GM23248 (cell line): Measurements from ENCODE around the gene KIF23. TPM values are rescaled to one million over a fixed set of nuclear protein-coding genes. Genes with fewer than 3 reads are reported as not detected.
"Not testable (repeated sequence)": the region's sequence is repeated elsewhere in the genome, so short reads cannot be mapped to it uniquely, and the experiment has no call there.

ENCODE experiments used
- DNase-seq: peaks from one replicate; pipeline ENCODE4 v3.0.0-alpha.2; 2015
- H2AFZ ChIP-seq: fragments of 200-600 bp; sonication (generic); 2 replicates; pipeline ENCODE4 v1.6.1; 2016; ENCODE audit warnings: antibody characterized with exemption
- H3F3A ChIP-seq: fragments of 200-600 bp; sonication (generic); 2 replicates; pipeline ENCODE4 v1.6.1; 2016; ENCODE audit warnings: mild to moderate bottlenecking, antibody characterized with exemption, mixed run types; ENCODE audit not compliant: insufficient read depth
- H3K27ac ChIP-seq: fragments of 200-600 bp; sonication (generic); 2 replicates; pipeline ENCODE4 v1.5.1; 2016; ENCODE audit warnings: mild to moderate bottlenecking
- H3K27me3 ChIP-seq: fragments of 200-600 bp; sonication (generic); replicated peaks from 2 replicates; pipeline ENCODE4 v1.6.1; 2016; ENCODE audit warnings: mild to moderate bottlenecking; ENCODE audit not compliant: insufficient read depth
- H3K36me3 ChIP-seq: fragments of 200-600 bp; sonication (generic); 2 replicates; pipeline ENCODE4 v1.6.1; 2016; ENCODE audit warnings: low read depth, mild to moderate bottlenecking
- H3K4me1 ChIP-seq: fragments of 200-600 bp; sonication (generic); 2 replicates; pipeline ENCODE4 v1.6.1; 2016; ENCODE audit warnings: mild to moderate bottlenecking; ENCODE audit not compliant: insufficient read depth
- H3K4me2 ChIP-seq: fragments of 200-600 bp; sonication (generic); one replicate; pipeline ENCODE4 v1.6.1; 2016; ENCODE audit warnings: mild to moderate bottlenecking; ENCODE audit not compliant: unreplicated experiment
- H3K4me3 ChIP-seq: fragments of 200-600 bp; sonication (generic); 2 replicates; pipeline ENCODE4 v1.5.1; 2016; ENCODE audit warnings: mild to moderate bottlenecking
- H3K79me2 ChIP-seq: fragments of 200-600 bp; sonication (generic); 2 replicates; pipeline ENCODE4 v1.6.1; 2016; ENCODE audit warnings: mild to moderate bottlenecking; ENCODE audit not compliant: insufficient read depth
- H3K9ac ChIP-seq: fragments of 200-600 bp; sonication (generic); 2 replicates; pipeline ENCODE4 v1.6.1; 2016; ENCODE audit warnings: mild to moderate bottlenecking
- H3K9me2 ChIP-seq: fragments of 200-600 bp; sonication (generic); 2 replicates; pipeline ENCODE4 v1.6.1; 2016; ENCODE audit warnings: mixed run types, mild to moderate bottlenecking, moderate library complexity; ENCODE audit not compliant: insufficient read depth
- H3K9me3 ChIP-seq: fragments of 200-600 bp; sonication (generic); one replicate; pipeline ENCODE4 v1.6.1; 2017; ENCODE audit warnings: low read depth
- H4K20me1 ChIP-seq: fragments of 200-600 bp; sonication (generic); 2 replicates; pipeline ENCODE4 v1.6.0; 2016; ENCODE audit not compliant: insufficient read depth
- EZH2 ChIP-seq: fragments of 200-600 bp; sonication (generic); IDR thresholded peaks from 2 replicates; pipeline ENCODE4 v1.6.1; 2018; ENCODE audit warnings: antibody characterized with exemption, mild to moderate bottlenecking; ENCODE audit not compliant: insufficient read depth, poor library complexity, severe bottlenecking
- EZH2phosphoT487 ChIP-seq: fragments of 200-600 bp; sonication (generic); IDR thresholded peaks from 2 replicates; pipeline ENCODE4 v1.6.1; 2018; ENCODE audit warnings: antibody characterized with exemption, moderate library complexity, mild to moderate bottlenecking, low read depth; ENCODE audit not compliant: insufficient read depth
- WGBS, 2 experiments: methylation state at CpG; one replicate each; pipeline ENCODE4 v1.1.6; 2015 to 2017; ENCODE audit warnings: low lambda C conversion rate in 2 of 2, low coverage in 1 of 2; ENCODE audit errors: missing lambda C conversion rate in 2 of 2; 5-methylcytosine and 5-hydroxymethylcytosine counted together
- in situ Hi-C: fragments of 300-500 bp; cut with MboI; formaldehyde crosslinking; loops from 2 replicates; pipeline ENCODE4 v1.15.0; 2020
- polyA plus RNA-seq: library from polyadenylated mRNA; unstranded; fragments of >200 nt; fragmentation: Nextera tagmentation; extraction: Ambion mirVana; gene quantifications from 2 replicates; pipeline ENCODE4 v1.2.1, GENCODE V29; 2016
- total RNA-seq: library from RNA; depleted of rRNA; stranded (reverse); fragments of >200 nt; shearing (Covaris generic); gene quantifications from 2 replicates; pipeline ENCODE4 v1.2.3, GENCODE V29; 2014

Gene KIF23
- total and polyA plus RNA-seq, 2 experiments from 2014 or later, result 28.8 to 29.4 TPM

DNA sequence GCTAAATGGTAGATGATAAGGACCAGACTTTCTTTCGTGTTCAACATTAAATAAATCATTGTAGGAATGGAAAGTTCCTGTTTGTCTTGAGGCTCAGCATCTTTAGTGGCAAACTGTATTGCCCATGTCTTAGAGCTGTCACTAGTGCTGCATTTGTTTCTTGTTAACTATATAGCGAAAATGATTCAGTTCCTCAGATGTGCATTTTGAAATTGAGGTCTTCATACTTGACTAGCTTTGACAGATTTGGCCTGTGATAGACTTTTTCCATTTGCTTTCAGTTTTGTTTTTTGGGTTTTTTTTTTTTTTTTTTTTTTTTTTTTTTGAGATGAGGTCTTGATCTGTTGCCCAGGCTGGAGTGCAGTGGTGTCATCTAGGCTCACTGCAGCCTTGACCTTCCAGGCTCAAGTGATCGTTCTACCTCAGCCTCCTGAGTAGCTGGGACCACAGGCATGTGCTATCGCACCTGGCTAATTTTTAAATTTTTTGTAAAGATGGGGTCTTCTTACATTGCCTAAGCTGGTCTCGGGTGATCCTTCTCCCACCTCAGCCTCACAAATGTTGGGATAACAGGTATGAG, 29.0 kb downstream of the KIF23 start:
- Histone ChIP-seq H3K4me2 (no peak overlapping the region), H3K36me3 (peaks cover 23% of the 10 kb centered on the region), H3K27me3 (no peaks in the 10 kb centered on the region), H3K9me2 (no peaks in the 10 kb centered on the region), H4K20me1 (no peaks in the 10 kb centered on the region), H3K9me3 (no peaks in the 10 kb centered on the region), H3K79me2 (peaks cover 4% of the 10 kb centered on the region; the same call in 1 of the 2 replicates), H3K4me3 (no peak overlapping the region), H3K27ac (no peak overlapping the region), H3K4me1 (no peaks in the 10 kb centered on the region), H3F3A (peaks cover 3% of the 10 kb centered on the region; the same call in 1 of the 2 replicates), H3K9ac (no peak overlapping the region), H2AFZ (no peak overlapping the region)
- no peak for DNase-seq
- 88 to 91% methylated on average over 5 of the region's 5 CpGs for WGBS, 2 experiments
- TF ChIP-seq EZH2 (no peak), EZH2phosphoT487 (no peak)
- in situ Hi-C loops, result no loop called here

DNA sequence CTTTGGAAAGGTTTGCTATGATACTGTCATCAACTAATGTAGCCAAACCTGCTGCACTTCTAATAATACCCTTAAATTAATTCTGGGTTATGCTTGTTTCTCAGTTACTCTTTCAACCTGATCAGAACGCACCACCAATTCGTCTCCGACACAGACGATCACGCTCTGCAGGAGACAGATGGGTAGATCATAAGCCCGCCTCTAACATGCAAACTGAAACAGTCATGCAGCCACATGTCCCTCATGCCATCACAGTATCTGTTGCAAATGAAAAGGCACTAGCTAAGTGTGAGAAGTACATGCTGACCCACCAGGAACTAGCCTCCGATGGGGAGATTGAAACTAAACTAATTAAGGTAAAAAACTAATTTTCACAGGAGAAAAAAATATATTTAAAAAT, 30.5 kb downstream of the KIF23 start:
- Histone ChIP-seq H3K27ac (no peak overlapping the region), H3F3A (no peaks in the 10 kb centered on the region), H4K20me1 (no peaks in the 10 kb centered on the region), H3K9me2 (no peaks in the 10 kb centered on the region), H3K36me3 (peaks cover 25% of the 10 kb centered on the region), H3K4me3 (no peak overlapping the region), H3K9ac (no peak overlapping the region), H3K27me3 (no peaks in the 10 kb centered on the region), H3K4me2 (no peak overlapping the region), H3K9me3 (no peaks in the 10 kb centered on the region), H3K4me1 (no peaks in the 10 kb centered on the region), H3K79me2 (peaks cover 4% of the 10 kb centered on the region; the same call in 1 of the 2 replicates), H2AFZ (no peak overlapping the region)
- WGBS, 2 experiments, result 94 to 96% methylated on average over 7 of the region's 7 CpGs
- in situ Hi-C loops, result no loop called here
- TF ChIP-seq EZH2 (no peak), EZH2phosphoT487 (no peak)
- no peak for DNase-seq

DNA sequence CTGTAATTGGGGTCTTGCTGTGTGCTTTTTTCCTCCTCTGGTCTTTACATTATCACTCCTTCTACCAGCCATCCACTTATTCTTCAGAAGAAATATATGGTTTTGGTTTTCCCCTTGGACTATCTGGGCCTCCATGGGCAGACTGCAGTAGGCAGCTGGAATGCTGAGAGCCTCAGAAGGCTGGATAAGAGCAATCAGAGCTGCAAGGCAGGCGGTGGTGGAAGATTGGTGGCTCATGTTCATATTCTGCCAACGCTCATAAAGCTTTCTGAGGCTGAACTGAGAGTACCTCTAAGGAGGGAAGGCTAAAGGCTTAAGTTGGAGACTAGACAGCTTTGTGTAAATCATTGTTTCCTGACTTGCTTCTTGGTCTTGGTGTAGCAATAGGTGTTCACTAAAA, 32.8 kb downstream of the KIF23 start:
- TF ChIP-seq EZH2phosphoT487 (no peak), EZH2 (no peak)
- Histone ChIP-seq H3K9me2 (no peaks in the 10 kb centered on the region), H3K9ac (no peak overlapping the region), H4K20me1 (no peaks in the 10 kb centered on the region), H3K79me2 (peaks cover 4% of the 10 kb centered on the region; the same call in 1 of the 2 replicates), H3K4me1 (peaks cover 2% of the 10 kb centered on the region; the same call in 1 of the 2 replicates), H3K36me3 (peaks cover 25% of the 10 kb centered on the region), H3K4me2 (no peak overlapping the region), H3K9me3 (no peaks in the 10 kb centered on the region), H3F3A (peaks cover 13% of the 10 kb centered on the region), H3K4me3 (no peak overlapping the region), H2AFZ (no peak overlapping the region), H3K27ac (no peak overlapping the region), H3K27me3 (no peaks in the 10 kb centered on the region)
- in situ Hi-C loops, result no loop called here
- DNase-seq, result no peak
- WGBS, 2 experiments, result 79 to 81% methylated on average over 2 of the region's 2 CpGs

DNA sequence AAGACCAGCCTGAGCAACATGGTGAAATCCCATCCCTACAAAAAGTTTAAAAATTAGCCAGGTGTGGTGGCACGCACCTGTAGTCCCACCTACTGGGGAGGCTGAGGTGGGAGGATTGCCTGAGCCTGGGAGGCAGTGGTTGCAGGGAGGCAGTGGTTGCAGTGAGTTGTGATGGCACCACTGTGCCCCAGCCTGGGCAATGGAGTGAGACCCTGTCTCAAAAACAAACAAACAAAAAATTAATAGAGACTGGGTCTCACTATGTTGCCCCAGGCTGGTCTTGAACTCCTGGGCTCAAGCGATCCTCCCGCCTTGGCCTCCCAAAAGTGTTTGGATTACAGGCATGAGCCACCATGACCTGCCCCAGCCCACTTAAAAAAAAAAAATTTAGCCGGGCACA, 36.1 kb downstream of the KIF23 start:
- WGBS, 2 experiments, result 97 to 98% methylated on average over 4 of the region's 4 CpGs
- peaks cover 30% of the 10 kb centered on the region for H3K36me3 ChIP-seq
- in situ Hi-C loops, result not testable (repeated sequence)

More for the DNA sequence above, 36.1 kb downstream of the KIF23 start:
- H3K27me3 ChIP-seq, H3K9ac ChIP-seq, DNase-seq, H3K27ac ChIP-seq, H3K4me3 ChIP-seq, H3K9me2 ChIP-seq, H3K4me2 ChIP-seq, H2AFZ ChIP-seq, H3K9me3 ChIP-seq: not testable (repeated sequence)
- H3K4me1 ChIP-seq, result peaks cover 16% of the 10 kb centered on the region
- peaks cover 18% of the 10 kb centered on the region; the same call in 1 of the 2 replicates for H4K20me1 ChIP-seq
- peaks cover 26% of the 10 kb centered on the region for H3K79me2 ChIP-seq
- H3F3A ChIP-seq, result peaks cover 35% of the 10 kb centered on the region
